HG03520 (cell line): Measurements from ENCODE around the gene PDE8A.
A peak's percentile ranks its signal among the peaks of the same experiment; 100 is the strongest.

ENCODE experiments used
- ATAC-seq: cut with Tn5 transposase; IDR thresholded peaks from one replicate; pipeline ENCODE4 v1.9.1; 2021; ENCODE audit warnings: mild to moderate bottlenecking, moderate library complexity; ENCODE audit not compliant: unreplicated experiment

The PDE8A gene

DNA sequence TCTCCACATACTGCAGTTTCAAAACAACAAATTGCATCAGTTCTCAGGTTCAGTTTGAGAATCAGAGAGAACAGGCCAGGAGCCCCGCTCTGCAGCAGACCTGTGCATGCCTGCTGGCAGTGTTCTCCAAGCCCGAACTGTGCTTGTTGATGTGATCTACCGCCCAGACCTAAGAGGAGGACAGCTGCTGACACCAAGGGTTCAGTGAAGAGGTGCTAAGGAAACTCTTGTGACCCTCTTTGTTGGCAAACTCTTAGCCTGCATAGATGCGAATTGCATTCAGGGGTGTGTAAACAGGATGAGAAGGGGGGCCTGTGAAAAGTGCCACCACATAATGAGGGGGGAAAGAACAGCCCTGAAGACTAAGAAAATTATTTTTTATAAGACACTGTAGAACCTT lies 89.8 kb downstream of the PDE8A start:
- ATAC-seq, result no peak

DNA sequence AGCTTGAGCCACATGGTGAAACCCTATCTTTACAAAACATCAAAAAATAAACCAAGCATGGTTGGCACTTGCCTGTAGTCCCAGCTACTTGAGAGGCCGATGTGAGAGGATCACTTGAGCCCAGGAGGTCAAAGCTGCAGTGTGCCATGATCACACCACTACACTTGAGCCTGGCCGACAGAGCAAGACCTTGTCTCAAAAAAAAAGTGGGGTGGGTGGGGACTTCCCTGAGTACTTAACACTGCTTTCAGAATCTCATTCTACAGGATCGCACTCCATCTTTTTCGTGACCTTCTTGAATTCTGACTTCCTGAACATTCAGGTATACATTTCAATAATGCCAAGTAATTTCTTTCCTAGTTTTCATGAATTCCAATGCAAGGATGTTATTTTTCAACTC lies 91.3 kb downstream of the PDE8A start:
- no peak for ATAC-seq

DNA sequence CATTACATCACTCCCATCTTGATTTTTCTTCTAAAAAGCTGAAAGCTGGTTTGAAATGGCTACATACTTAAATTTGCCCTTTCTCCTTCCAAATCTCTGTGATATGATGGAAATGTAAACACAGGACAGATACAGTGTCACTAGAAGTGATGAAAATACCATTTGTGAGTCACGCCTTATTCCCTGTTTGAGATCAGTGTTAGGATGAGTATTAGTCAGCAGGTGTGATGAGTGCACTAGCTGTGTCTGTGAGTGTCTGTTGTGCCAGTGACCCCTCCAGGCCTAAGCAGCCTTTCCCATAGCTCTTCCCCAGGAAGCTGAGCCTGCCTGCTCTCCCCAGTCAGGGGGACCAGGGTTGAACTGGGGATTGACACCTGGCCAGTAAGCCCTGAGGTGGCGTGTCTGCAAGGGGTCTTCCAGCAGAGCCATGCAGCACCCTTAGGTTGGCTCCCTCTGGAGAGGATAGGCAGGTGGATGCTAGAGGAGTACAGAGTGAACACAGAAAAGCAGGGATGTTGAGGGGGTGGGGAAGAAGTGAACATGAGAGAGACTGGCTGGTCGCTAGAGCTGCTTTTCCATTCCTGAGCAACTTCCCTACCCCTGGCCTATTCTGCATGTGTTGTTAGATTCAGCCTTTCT lies 92.0 kb downstream of the PDE8A start:
- ATAC-seq, result peak; percentile 58

DNA sequence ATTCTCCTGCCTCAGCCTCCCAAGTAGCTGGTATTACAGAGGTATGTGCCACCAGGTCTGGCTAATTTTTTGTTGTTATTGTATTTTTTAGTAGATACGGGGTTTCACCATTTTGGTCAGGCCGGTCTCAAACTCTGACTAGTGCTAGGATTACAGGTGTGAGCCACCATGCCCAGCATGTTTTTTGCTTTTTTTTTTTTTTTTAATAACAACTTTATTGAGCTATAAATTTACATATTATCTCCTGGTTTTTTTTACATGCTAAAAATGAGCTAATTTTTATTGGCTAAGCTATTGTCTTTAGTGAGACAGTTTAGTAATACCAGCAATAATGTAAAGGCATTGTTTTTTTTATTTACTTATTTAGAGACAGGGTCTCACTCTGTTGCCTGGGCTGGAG lies 105.2 kb downstream of the PDE8A start:
- ATAC-seq, result no peak

DNA sequence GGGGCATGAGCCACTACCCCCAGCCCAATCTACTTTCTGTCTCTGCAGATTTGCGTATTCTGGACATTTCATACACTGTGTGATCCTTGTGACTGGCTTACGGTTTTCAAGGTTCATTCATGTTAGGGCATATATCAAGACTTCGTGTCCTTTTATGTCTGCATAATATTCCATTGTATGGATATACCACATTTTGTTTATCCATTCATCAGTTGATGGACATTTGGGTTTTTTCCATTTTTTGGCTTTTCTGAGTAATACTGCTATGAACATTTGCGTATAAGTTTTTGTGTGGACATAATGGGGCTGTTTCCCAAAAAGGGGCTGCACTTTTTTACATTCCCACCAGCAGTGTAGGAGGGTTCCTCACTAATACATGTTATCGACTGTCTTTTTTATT lies 106.6 kb downstream of the PDE8A start:
- no peak for ATAC-seq

DNA sequence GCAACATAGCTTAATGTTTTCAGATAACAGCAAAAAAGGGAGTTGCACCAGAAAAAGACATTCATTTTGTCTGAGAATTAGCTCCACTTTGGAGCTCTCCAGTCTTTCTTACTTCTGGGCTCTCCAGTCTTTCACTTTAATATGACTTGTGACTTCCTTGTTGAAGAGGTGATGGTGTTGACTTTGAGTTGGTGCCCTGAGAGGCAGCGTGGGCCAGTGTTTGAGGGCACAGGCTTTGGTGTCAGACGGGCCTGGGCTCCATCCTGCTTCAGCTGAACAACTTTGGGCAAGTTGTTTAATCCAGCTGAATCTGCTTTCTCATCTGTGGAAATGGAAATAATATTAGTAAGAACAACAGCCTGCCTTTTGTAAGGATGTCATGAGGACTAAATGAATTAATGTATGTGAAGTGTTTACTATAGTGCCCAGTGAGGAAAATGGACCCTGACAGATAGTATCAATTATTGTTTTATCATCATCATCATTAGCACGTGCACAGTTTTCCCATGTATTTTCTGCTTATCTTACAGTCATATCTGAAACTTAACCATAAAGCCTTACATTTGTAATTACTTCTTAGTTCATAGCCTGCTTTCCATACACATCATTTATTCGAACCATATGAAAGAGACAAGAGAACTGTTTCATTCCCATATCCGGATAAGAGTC lies 108.4 kb downstream of the PDE8A start:
- ATAC-seq, result no peak

DNA sequence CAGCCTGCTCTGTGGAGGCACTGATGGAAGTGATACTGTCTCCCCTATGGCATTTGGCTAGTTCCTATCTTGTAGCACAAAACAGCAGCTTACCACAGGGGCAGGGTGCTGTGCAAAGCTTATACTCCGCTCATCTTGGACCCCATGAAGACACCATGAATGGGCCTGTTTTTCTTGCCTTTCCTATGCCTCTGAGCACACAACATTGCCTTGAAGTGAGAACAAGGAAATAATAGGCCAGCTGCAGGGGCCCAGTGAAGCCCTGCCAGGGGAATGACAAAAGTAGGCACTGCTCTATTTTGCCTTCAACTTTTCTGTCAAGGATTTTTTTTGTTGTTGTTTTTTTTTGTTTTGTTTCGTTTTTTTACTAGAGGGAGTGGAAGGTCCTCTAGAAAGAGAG lies 110.3 kb downstream of the PDE8A start:
- ATAC-seq, result no peak

DNA sequence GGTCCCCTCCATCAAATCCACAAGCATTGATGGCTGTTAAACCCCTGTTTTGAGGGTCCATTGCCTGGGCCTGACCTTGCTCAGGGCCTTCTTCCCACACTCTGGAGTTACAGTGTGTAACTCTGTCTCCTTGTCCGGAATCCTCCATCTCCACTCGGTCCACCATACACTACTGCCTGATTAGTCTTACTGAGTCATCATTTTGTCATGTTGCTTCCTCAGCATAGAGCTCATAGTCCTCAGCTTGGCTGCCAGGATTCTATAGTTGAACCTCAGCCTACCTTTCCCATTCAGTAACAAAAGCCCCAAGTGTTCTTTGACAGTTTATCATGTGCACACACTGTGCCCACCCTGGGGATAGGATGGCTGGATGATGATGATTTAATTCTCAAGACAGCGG lies 113.0 kb downstream of the PDE8A start:
- ATAC-seq, result no peak

DNA sequence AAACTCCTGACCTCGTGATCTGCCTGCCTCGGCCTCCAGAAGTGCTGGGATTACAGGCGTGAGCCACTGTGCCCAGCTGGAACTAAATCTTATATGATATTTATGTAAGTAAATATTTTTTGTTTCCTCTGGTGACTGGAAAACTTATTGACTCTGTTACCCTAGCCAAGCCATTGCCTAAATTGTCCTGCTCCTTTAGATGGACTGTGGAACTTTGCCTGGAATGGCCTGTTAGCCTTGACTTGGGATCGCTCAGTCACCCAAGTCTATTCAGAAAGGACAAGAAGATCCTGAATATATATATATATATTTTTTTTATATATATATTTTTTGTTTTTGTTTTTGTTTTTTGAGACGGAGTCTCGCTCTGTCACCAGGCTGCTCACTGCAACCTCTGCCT lies 113.9 kb downstream of the PDE8A start:
- no peak for ATAC-seq

DNA sequence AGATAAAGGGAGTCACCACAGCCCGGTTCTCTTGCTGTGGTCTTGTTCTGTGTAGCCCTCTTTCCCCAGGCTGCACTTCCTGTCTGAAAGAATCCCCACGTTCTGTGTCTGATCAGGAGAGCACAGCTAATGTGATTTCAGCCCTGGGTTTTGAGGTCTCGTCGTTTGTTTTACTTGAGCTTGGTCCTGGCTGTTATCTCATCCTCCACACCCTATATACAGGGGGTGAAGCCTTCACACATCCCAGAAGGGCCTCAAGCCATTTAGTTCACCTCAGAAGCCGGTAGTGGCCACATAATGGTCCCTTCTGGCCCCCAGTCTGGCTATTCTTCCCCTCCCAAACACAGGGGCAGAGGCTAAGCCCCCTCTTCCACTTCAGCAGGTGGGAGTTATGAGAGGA lies 115.6 kb downstream of the PDE8A start:
- ATAC-seq, result no peak

DNA sequence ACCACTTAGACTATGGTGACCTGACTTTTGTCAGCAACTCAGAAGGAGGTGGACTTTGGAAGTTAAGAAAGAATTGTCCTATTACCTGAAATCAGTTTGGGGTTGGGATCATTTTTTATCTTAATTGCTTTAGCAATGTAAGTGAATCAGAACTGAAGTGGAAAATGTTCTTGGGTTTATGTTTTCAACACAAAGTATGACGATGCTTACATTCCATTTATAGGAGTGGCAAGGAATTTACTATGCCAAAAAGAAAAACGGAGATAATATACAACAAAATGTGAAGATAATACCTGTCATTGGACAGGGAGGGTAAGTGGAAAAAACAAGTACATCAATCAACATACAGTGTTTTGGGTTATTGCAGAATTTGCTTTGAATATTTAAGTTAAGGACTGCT lies 116.1 kb downstream of the PDE8A start:
- ATAC-seq, result no peak

DNA sequence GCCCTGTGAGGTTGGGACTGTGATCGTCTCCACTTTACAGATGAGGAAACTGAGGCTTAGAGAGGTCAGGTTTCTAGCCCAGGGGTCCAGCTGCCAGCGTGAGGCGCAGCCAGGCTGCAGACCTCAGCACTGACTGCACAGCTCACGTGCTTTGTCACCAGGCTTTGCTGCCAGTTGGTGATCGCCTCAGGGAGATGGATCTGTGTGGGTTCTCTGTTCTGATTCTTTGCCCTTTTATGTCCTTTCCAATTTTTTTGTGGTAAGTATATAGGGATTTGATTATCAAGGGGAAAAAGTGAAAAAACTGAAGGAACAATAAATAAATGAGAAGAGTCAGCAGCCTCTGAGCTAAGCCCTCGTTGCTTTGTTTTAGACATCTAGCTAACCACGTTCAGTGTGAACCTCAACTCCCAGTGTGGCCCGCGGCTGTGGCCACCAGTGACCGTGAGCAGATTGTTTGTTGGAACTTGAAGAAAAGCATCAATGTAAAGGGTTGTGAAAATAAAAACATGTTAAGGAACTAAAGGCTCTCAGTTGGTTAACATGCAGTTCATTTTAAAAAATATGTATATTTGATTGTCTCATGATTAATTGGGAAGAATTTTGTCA lies 117.6 kb downstream of the PDE8A start:
- no peak for ATAC-seq

DNA sequence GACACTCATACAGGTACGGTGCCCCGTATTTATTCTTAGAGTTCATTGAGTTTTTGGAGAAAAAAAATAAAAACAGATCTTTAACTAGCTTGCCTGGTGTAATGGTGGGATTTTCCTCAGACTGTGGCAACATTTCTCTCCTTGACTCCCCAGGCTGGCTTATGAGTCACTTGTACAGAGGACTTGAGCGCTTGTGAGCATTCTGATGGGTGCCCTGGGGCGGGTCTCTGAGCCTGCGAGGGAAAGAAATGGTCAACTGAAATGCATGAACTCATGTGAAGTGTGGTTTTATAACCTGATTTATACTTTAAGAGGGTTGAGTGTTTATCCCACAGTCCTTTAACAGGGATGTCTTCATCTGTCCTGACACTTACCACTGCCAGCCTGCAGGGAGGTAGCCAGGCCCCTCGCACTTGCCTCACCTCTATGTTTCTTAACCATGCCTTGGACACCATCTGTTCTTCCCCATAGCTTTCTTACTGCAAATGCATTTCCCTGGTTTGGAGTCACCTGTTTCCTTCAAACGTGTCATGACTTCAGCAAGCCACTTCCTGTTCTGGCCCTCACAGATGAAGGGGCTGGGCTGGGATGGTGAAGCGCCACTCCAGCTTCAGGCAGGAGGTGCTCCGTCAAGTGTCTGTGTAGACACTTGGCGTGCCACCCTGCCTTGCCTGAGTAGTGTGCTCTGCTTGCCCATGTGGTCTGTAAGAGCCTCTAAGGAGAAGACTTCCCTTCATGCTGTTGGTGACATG lies 118.7 kb downstream of the PDE8A start:
- no peak for ATAC-seq

DNA sequence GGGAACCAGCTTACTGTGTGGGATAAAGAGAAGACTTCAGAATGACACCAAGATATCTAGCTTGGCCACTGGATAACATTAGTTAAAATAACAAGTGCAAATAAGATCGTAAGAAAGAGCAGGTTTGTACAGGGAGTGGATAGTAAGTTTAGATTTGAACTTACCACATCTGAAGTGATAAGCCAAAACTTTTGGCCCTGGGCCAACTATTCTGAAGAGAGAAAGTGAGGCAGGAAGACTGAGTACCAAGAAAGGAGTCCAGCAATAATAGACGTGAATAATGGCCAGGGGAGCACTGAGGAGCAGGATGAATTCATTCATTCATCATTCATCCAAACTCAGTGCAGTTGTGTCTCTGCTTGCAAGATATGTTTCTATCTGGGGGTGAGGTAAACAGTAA lies 122.9 kb downstream of the PDE8A start:
- no peak for ATAC-seq

DNA sequence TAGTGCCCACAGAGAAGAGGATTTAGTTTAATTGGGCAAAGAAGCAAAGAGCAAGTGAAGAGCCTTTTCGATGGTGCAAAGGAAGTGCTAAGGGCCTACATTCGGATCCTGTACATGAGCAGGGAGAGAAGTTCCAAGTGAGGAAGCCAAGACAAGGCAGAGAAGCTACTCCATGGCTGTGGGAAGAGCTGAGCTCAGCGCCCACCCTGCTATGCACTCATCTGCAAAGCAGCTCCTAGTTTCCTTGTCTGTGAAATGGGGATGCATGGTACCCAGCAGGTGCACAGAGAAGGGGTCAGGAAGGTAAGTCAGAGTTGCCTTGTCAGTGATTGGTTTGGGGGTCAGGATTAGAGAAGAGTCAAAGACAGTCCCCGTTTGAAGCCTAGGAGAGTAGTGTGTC lies 126.5 kb downstream of the PDE8A start:
- no peak for ATAC-seq

DNA sequence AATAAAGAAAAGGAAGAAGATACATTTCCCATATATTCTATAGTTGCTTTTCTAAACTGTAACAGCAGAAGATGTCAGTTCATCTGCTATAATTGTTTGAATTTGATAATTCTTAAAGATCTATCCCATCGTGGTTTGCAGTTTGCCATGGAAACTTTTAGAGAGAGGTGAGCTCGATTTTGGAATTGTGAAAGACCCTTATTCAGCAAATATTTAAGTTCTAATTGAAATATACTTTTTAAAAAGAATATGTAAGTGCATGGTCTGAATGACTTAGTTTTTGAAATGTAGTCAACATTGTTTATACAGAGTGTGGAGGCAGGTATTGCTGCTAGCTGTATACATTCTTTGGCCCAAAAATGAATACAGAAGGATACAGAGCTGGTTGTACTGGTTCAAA lies 127.7 kb downstream of the PDE8A start:
- ATAC-seq, result no peak

DNA sequence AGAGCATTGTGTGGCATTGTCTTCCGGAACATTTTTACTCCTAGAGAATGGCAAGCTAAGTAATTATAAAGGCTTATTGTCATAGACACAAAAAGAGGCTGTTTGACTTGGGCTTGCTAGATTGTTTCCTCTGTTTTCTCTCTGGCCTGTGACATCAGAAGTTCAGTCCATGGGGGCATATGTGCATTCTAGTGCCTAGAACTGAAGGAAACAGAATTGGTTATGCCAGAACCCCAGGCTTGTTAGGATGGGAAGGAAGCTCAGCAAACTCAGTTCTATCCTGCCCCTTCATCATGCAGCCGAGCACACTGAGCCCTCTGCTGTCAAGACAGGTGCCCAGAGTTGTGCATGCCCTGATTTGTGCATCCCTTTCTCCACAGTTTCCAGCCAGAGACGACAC lies 131.3 kb downstream of the PDE8A start:
- no peak for ATAC-seq

DNA sequence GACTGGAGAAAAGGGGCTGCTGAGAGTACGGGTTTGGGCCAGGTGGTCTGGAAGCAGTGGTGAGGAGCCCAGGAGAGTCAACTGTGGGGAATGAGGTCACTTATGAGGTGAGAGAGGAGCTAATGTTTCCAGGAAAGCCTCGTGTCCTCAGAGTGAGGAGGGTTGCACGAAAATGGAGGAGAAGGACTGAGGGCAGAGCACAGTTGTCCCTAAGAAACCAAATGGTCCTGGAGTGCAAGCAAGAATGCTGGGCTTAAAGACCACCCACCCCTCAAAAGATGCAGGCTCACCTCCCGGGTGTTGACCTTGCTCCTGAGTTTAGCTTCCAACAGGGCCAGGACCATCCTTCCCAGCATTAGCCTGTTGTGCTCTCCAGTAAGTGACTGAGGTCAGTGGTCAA lies 133.2 kb downstream of the PDE8A start:
- ATAC-seq, result no peak

DNA sequence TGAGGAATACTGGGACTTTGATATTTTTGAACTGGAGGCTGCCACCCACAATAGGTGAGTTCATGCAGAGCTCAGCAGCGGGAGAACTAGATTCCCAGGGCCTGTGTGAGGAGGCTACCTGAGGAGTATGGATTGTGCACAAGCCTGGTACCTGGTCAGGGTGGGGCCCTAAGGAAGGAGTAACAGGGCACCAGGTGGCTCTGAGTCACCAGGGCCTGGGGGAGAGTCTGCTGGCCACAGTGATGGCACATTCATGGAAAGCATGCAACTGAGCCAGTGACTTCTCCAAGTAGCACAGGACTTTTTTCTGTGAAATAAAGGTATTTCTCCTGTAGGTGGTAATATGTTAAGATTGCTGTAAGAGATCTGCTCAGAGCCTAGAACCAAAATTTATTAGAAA lies 134.4 kb downstream of the PDE8A start:
- ATAC-seq, result no peak

DNA sequence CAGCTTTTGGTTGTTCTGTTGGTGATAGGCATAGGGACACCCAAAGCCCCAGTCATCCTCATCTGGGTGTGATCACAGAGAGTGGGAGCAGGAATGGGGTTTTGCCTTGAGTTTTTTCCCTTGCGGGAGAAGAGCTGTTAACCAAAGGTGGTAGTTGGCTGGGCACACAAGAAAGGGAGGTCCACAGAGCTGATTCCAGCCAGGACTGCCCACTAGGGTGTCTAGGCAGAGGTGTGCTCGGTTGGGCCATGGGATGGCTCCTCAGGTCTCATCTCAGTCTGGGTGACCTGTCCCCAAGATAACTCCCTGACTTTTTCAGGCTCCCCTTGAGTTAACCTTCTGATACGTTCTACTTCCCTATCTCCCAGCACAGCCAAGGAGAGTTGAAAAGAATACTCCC lies 134.8 kb downstream of the PDE8A start:
- no peak for ATAC-seq

DNA sequence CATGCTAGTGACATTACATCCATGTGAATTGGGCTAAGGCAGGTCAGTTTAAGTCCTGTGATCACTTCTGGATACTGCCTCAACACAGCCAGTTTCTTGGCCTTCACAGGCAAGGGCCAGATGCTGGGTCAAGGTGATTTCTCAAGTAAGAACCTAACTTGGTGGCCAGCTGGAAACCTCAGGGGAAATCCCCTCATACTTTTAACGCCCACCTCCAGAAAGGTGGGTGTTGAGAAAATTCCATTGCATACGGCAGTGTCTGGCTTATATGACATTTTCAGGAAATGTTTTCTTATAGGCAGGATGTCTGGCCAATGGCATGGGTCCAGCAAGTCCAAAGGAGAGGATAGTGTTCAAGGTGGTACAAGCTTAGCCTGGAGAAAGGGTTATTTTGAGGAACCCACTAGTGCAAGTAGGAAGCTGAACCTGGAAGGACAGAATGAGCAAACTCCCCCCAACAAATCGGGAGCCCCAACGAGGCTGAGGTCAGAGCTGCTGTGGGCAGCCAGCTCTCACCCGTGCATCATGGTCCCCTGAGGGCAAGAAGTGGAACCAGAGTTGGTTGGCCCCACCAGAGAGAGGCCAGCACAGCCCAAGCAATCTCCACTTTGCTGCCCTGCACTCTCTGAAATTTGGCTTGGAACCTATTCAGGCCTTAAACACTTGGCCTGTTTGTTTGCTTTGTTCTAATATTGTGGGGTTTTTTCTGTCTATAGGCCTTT lies 135.4 kb downstream of the PDE8A start:
- no peak for ATAC-seq
